Tibial artery (tissue), 4 donors: ENCODE measurements around the gene SULT1C4.

ENCODE experiments used
- DNase-seq, 2 donors: peaks; one replicate each; pipeline ENCODE4 v3.0.0-alpha.2; 2019
- H3K27ac ChIP-seq, 2 donors: fragments of 200-600 bp; sonication (generic) in 1 of 2; 1 replicate in 1 of 2; 2 replicates in 1 of 2; pipeline ENCODE4 v1.5.1; 2018 to 2019; ENCODE audit warnings: mild to moderate bottlenecking in 1 of 2
- H3K27me3 ChIP-seq, 2 donors: fragments of 200-600 bp; sonication (generic) in 1 of 2; one replicate each; pipeline versions ENCODE4 v1.5.1 to v1.6.0; 2016 to 2019
- H3K36me3 ChIP-seq, 3 donors: fragments of 200-600 bp; sonication (generic) in 2 of 3; one replicate each; pipeline ENCODE4 v1.5.1; 2016 to 2019; ENCODE audit warnings: mild to moderate bottlenecking in 2 of 3
- H3K4me1 ChIP-seq, 4 donors: fragments of 200-600 bp; sonication (generic) in 2 of 4; 1 replicate in 3 of 4; 2 replicates in 1 of 4; pipeline ENCODE4 v1.5.1; 2016 to 2019
- H3K4me3 ChIP-seq, 2 donors: fragments of 200-600 bp; sonication (generic) in 1 of 2; 1 replicate in 1 of 2; 2 replicates in 1 of 2; pipeline ENCODE4 v1.5.1; 2018 to 2019; ENCODE audit warnings: mild to moderate bottlenecking in 2 of 2
- H3K9me3 ChIP-seq, 3 donors: fragments of 200-600 bp; sonication (generic) in 1 of 3; one replicate each; pipeline ENCODE4 v1.5.1; 2016 to 2019
- intact Hi-C: fragments of 100-400 bp; cut with DNase I; formaldehyde crosslinking; loops from one replicate; pipeline ENCODE4 v1.15.0; 2023; ENCODE audit warnings: low total_unique reads
- TF ChIP-seq, protein P1 (sequence below), 2 experiments: fragments of 200-600 bp in 1 of 2; fragments of 450-650 bp in 1 of 2; IDR thresholded peaks; one replicate each; pipeline ENCODE4 v1.5.1; 2017 to 2019; ENCODE audit warnings: antibody characterized with exemption in 2 of 2, mild to moderate bottlenecking in 1 of 2, moderate library complexity in 1 of 2

The SULT1C4 gene

DNA sequence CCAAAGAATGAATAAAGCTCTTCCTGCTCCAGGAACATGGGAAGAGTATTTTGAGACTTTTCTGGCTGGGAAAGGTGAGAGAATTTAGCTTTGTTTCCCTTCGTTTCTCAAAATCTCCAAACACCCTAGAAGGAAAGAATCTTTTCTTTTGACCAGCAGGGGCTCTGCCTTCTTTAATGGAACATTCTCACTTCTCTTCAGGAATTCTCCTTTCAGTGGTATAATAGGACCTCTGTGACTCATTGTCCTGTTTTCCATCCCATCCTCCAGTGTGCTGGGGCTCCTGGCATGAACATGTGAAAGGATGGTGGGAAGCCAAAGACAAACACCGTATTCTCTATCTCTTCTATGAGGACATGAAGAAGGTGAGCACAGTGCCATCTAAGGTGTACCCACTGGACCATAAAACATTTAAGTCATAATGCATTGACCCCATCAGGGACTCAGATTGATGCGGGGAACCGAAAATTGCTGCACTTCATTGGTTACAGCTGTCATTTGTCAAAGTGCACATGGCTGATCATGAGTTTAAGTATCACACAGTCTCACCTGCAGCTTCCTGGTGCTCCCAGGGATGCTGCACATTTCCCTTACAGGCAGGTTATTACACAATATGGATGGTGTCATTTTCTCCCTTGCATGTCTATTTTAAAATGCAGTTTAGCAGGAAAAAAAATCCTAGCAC, 5.5 kb downstream of the SULT1C4 start:
- Histone ChIP-seq H3K36me3 (peaks cover 0 to 9% (median 0%) of the 10 kb centered on the region in 3 donors), H3K4me3 (no peak overlapping the region), H3K9me3 (peaks cover 0 to 2% (median 0%) of the 10 kb centered on the region in 3 donors), H3K27me3 (no peaks in the 10 kb centered on the region), H3K27ac (no peak overlapping the region), H3K4me1 (no peaks in the 10 kb centered on the region)
- intact Hi-C loops = no loop called here
- TF ChIP-seq, protein P1, sequence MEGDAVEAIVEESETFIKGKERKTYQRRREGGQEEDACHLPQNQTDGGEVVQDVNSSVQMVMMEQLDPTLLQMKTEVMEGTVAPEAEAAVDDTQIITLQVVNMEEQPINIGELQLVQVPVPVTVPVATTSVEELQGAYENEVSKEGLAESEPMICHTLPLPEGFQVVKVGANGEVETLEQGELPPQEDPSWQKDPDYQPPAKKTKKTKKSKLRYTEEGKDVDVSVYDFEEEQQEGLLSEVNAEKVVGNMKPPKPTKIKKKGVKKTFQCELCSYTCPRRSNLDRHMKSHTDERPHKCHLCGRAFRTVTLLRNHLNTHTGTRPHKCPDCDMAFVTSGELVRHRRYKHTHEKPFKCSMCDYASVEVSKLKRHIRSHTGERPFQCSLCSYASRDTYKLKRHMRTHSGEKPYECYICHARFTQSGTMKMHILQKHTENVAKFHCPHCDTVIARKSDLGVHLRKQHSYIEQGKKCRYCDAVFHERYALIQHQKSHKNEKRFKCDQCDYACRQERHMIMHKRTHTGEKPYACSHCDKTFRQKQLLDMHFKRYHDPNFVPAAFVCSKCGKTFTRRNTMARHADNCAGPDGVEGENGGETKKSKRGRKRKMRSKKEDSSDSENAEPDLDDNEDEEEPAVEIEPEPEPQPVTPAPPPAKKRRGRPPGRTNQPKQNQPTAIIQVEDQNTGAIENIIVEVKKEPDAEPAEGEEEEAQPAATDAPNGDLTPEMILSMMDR (IDR thresholded peaks at IDR 0.05) = no peak
- DNase-seq = no peak

DNA sequence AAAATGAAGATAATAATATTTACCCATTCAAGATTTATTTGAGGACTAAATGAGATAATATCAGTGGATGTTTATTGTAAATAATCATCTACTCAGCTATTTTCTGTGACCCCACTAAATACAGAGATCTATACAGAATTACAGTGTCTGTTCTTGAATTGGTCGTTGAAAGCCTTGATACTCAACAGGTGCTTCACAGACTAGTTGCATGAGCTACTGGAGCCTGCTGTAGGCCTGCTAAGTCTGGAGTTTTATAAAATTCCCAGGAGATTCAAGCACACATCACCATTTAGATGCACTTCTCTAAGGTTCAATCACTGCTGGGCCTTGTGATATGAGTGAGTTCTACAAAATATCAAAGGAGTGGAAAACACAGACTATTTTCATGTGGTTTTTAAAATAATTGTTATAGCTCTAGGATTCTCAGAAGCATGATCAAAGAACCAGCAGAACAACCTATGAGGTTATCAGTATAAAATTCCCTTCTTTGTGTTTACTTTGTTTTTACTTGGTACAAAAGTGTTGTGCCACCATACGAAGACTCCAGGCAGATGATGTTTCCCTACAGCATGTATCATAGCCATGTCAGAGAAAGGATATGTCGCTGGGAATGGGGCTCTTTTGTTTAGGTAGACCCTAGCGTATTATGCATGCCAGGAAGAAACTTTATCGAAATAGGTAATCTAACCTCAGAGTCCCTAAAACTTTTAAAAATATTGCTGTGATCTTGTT, 7.1 kb downstream of the SULT1C4 start:
- Histone ChIP-seq H3K4me1 (no peaks in the 10 kb centered on the region), H3K27me3 (no peaks in the 10 kb centered on the region), H3K4me3 (no peak overlapping the region), H3K27ac (no peak overlapping the region), H3K9me3 (peaks cover 0 to 2% (median 0%) of the 10 kb centered on the region in 3 donors), H3K36me3 (peaks cover 0 to 9% (median 0%) of the 10 kb centered on the region in 3 donors)
- TF ChIP-seq, protein P1 (IDR thresholded peaks at IDR 0.05) = no peak
- intact Hi-C loops = no loop called here
- DNase-seq = no peak

DNA sequence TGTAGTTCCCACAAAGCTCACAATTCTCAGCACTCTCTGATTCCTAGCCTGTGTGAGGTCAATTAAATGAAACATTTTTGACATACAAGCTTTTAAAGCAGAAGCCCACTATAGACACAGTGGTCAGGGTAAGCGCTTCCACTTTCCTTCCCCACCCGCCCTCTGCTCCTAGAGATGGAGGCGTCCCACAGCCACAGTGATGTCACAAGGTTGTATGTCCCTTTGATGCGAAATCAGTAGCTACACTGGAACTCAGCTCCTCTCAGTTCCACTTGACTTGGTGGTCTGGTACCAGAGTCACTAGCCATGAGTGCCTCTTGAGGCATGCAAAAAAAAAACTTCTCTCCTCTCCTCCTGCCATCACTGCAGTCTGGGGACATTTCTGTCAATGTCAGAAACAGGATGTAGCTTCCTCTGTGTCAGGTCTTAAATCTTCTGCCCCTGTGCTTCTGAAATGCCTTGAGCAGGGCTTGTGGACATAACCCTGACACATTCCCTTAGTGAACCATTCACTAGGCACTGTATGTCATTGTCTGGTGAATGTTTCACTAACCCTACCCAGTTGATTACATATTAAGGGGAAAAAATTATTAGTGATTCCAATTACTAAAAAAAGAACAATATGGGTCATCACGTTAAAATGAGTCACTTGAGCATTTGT, 7.8 kb downstream of the SULT1C4 start:
- H3K36me3 ChIP-seq = peaks cover 0 to 9% (median 0%) of the 10 kb centered on the region in 3 donors
- DNase-seq = no peak
- H3K9me3 ChIP-seq = peaks cover 0 to 2% (median 0%) of the 10 kb centered on the region in 3 donors
- H3K27ac ChIP-seq = no peak overlapping the region
- intact Hi-C loops = no loop called here
- H3K4me3 ChIP-seq = no peak overlapping the region
- no peaks in the 10 kb centered on the region for H3K4me1 ChIP-seq
- H3K27me3 ChIP-seq = no peaks in the 10 kb centered on the region
- TF ChIP-seq, protein P1 (IDR thresholded peaks at IDR 0.05) = no peak

DNA sequence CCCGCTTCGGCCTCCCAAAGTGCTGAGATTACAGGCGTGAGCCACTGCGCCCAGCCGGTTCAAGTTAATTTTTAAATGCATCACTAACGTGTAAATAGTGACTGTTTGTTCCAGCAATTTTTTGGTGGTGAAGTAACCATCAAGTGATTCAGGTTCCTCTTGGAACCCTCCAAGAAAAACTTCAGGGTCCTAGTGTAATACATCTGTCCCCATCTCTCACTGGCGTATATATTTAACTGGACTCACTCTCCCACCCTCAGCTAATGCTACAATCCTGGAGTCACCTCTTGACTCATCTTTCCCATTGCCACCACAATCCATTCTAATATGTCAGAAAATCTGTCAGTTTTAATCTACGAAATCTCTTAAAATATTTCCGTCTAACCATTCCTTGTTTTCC, 10.3 kb downstream of the SULT1C4 start:
- TF ChIP-seq, protein P1 (IDR thresholded peaks at IDR 0.05) = no peak
- no peak overlapping the region for H3K27ac ChIP-seq
- no peaks in the 10 kb centered on the region for H3K27me3 ChIP-seq
- H3K4me3 ChIP-seq = no peak overlapping the region
- H3K9me3 ChIP-seq = peaks cover 0 to 5% (median 0%) of the 10 kb centered on the region in 3 donors
- no peak for DNase-seq
- H3K4me1 ChIP-seq = no peaks in the 10 kb centered on the region
- H3K36me3 ChIP-seq = peaks cover 0 to 9% (median 0%) of the 10 kb centered on the region in 3 donors
- intact Hi-C loops = no loop called here

DNA sequence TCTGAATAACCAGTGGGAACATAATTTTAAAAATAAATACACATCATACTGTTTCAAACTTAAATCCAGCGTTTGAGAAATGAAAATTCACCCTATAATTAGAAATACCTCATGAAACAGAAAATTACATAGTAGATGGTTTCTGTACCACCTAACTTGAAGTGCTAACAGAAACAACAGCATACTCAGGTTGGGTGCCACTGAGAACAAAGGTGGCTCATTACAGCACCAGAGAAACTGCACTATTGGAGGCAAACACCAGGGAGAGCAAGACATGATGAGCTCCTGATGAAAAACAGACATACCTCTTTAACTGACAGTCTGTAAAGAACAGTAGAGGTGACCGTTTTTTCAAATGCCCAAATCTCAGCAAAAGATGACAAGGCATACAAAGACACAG, 12.6 kb downstream of the SULT1C4 start:
- H3K9me3 ChIP-seq = peaks cover 0 to 14% (median 0%) of the 10 kb centered on the region in 3 donors
- TF ChIP-seq, protein P1 (IDR thresholded peaks at IDR 0.05) = no peak
- intact Hi-C loops = no loop called here

More for the DNA sequence above, 12.6 kb downstream of the SULT1C4 start:
- Histone ChIP-seq H3K27ac (no peak overlapping the region), H3K36me3 (no peaks in the 10 kb centered on the region), H3K4me1 (no peaks in the 10 kb centered on the region), H3K4me3 (no peak overlapping the region), H3K27me3 (no peaks in the 10 kb centered on the region)
- DNase-seq = no peak
